ENCODE data around the gene CEP152. TPM values are rescaled to one million over a fixed set of nuclear protein-coding genes. Genes with fewer than 3 reads are reported as not detected.

The CEP152 gene
- total RNA-seq, 1 donor from 2014 or later: 15.4 TPM

DNA sequence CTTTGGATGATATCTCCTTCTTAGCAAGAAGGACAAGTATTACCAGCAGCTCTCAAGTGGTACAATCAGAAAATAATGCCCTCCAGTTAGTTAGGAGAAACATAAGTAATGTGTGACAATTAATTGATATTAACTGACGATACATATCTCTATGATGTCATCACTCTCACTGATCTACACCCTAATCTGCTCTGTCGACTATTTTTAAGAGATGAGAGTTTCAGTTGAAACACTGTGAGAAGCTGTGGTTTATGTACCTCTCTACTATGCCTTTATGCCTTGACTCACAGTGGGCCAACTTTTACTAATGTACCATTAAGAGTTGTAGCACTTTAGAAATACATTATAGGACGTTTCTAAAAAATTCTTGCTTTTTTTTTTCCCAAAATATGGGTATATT lies 8.6 kb downstream of the CEP152 start:
- ATAC-seq (ENCODE audit: low read depth) (no peak), DNase-seq (no peak)
- intact Hi-C loops (cut with micrococcal nuclease): no loop called here
- Mint-ChIP-seq H3K4me3 (no peak overlapping the region), H3K27ac (no peak overlapping the region), H3K9me3 (no peaks in the 10 kb centered on the region), H3K4me1 (peaks cover 20% of the 10 kb centered on the region), H3K36me3 (ENCODE audit: low read depth) (peaks cover 18% of the 10 kb centered on the region), H3K27me3 (no peaks in the 10 kb centered on the region)
- TF ChIP-seq CTCF (IDR thresholded peaks at IDR 0.05): no peak
- ChIA-PET POLR2A (interaction anchor here (0.7 kb wide), 1 partner anchor 11 kb away, joined by 3 read pairs; no protein-coding TSS in a partner anchor), CTCF (interaction anchor here (1.2 to 1.9 kb wide), 2 partner anchors 8 to 59 kb away, joined by 4 to 11 read pairs; partner anchors contain the start of gene CEP152)

- Mint-ChIP-seq H3K4me1 (peaks cover 9% of the 10 kb centered on the region), H3K27me3 (no peaks in the 10 kb centered on the region), H3K36me3 (ENCODE audit: low read depth) (peaks cover 25% of the 10 kb centered on the region), H3K4me3 (no peak overlapping the region), H3K27ac (no peak overlapping the region), H3K9me3 (no peaks in the 10 kb centered on the region)
- ChIA-PET POLR2A (interaction anchor here (0.6 to 0.8 kb wide), 2 partner anchors 10 to 71 kb away, joined by 3 to 6 read pairs; partner anchors contain the start of gene CEP152), CTCF (interaction anchor here (1.0 to 1.9 kb wide), 4 partner anchors 9 to 442 kb away, joined by 3 to 11 read pairs (median 8); partner anchors contain the start of gene CEP152)
- TF ChIP-seq CTCF (IDR thresholded peaks at IDR 0.05): no peak
- ATAC-seq (ENCODE audit: low read depth) (peak; percentile 40), DNase-seq (no peak)
- intact Hi-C loops (cut with micrococcal nuclease): loop anchor here (1.0 kb wide), 1 partner anchor 443 kb away; no protein-coding TSS in a partner anchor
These were observed 9.9 kb downstream of the CEP152 start for GRCh38 chr15:48800811-48801455.

DNA sequence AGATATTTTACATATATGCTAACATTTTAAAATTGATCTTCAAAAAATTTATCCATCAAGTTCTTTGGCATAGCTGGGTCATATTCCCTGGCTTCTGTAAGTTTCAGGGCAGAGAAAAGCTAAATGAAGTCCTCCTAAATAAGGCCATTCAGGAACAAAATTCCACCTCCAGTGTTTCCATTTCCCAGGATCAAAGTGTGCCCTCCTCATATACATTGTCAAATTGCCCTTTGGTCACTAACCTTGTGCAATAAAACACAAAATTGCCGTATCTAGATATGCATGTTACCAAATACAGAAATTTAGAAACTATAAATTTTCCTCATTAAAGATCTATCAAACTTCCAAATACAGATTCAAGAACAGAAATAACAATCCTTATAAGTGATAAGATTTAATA lies 10.6 kb downstream of the CEP152 start:
- H3K27ac Mint-ChIP-seq: no peak overlapping the region
- ChIA-PET POLR2A (no interaction called here), CTCF (interaction anchor here (0.8 kb wide), 1 partner anchor 11 kb away, joined by 3 read pairs; the partner anchor contains the start of gene CEP152)
- peaks cover 9% of the 10 kb centered on the region for H3K4me1 Mint-ChIP-seq
- TF ChIP-seq CTCF (IDR thresholded peaks at IDR 0.05): no peak
- no peaks in the 10 kb centered on the region for H3K27me3 Mint-ChIP-seq
- intact Hi-C loops (cut with micrococcal nuclease): no loop called here
- H3K9me3 Mint-ChIP-seq: no peaks in the 10 kb centered on the region
- no peak for DNase-seq
- no peak overlapping the region for H3K4me3 Mint-ChIP-seq
- ATAC-seq (ENCODE audit: low read depth): no peak
- H3K36me3 Mint-ChIP-seq (ENCODE audit: low read depth): peaks cover 27% of the 10 kb centered on the region

DNA sequence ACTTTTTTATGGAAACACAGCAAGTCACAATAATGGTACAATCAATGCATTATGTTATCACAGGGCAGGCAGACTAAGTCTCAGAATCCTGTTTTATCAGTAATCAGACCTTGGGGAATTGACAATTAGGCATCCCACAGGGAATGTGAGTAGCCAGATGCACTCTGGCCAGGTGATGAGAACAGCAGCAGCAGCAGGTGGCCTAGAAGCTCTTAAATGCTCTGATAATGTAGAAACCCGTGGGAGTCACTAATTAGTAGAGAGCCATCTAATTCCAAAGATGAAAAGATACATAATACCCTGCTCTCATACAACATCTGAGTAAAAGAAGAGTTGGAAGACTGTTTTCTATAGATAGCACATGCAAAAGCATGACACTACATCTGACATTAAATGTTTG lies 12.6 kb downstream of the CEP152 start:
- ChIA-PET CTCF (no interaction called here), POLR2A (no interaction called here)
- H3K4me1 Mint-ChIP-seq: peaks cover 18% of the 10 kb centered on the region
- intact Hi-C loops (cut with micrococcal nuclease): no loop called here
- H3K27me3 Mint-ChIP-seq: no peaks in the 10 kb centered on the region
- no peak overlapping the region for H3K27ac Mint-ChIP-seq
- no peak for DNase-seq
- no peak for ATAC-seq (ENCODE audit: low read depth)
- H3K4me3 Mint-ChIP-seq: no peak overlapping the region
- no peaks in the 10 kb centered on the region for H3K9me3 Mint-ChIP-seq
- peaks cover 12% of the 10 kb centered on the region for H3K36me3 Mint-ChIP-seq (ENCODE audit: low read depth)
- TF ChIP-seq CTCF (IDR thresholded peaks at IDR 0.05): no peak

- H3K9me3 Mint-ChIP-seq: no peaks in the 10 kb centered on the region
- intact Hi-C loops (cut with micrococcal nuclease): no loop called here
- CTCF ChIA-PET: no interaction called here
- DNase-seq (no peak), ATAC-seq (ENCODE audit: low read depth) (no peak)
- POLR2A ChIA-PET: no interaction called here
- H3K36me3 Mint-ChIP-seq (ENCODE audit: low read depth): peaks cover 23% of the 10 kb centered on the region
- no peak overlapping the region for H3K27ac Mint-ChIP-seq
- no peak for TF ChIP-seq CTCF (IDR thresholded peaks at IDR 0.05)
- peaks cover 18% of the 10 kb centered on the region for H3K4me1 Mint-ChIP-seq
- no peaks in the 10 kb centered on the region for H3K27me3 Mint-ChIP-seq
- no peak overlapping the region for H3K4me3 Mint-ChIP-seq
These were observed 13.9 kb downstream of the CEP152 start for GRCh38 chr15:48796930-48797329.

All from activated B cell treated with CpG ODN at 0.5 μM for 24 hours (primary cell).